ENCODE data around the gene PPM1H. TPM values are rescaled to one million over a fixed set of nuclear protein-coding genes. Genes with fewer than 3 reads are reported as not detected.

Gene PPM1H
- total RNA-seq, 1 experiment from 2014 or later: 0.04 TPM

- no peak overlapping the region for H3K4me3 ChIP-seq (ENCODE audit: low read depth, low read length, poor library complexity, severe bottlenecking)
- TF ChIP-seq CTCF (conservative IDR thresholded peaks at IDR 0.05; ENCODE audit: low read depth, low read length): no peak
- TF ChIP-seq EZH2 (IDR thresholded peaks at IDR 0.05; ENCODE audit: borderline replicate concordance, low read depth, low read length, poor library complexity, severe bottlenecking): no peak
- ChIA-PET CTCF (no interaction called here), POLR2A (ENCODE audit: low non-redundant PET) (no interaction called here)
- no peaks in the 10 kb centered on the region for H3K4me1 ChIP-seq (ENCODE audit: insufficient read depth, low read length, poor library complexity, severe bottlenecking)
- DNase-seq (ENCODE audit: low spot score): no peak
- no TSS peak for BruUV-seq (replicated peaks)
- H3K9me3 ChIP-seq (ENCODE audit: low read depth, low read length, poor library complexity, severe bottlenecking): no peaks in the 10 kb centered on the region
- H3K27me3 ChIP-seq (replicated peaks; ENCODE audit: insufficient read depth, low read depth, low read length, poor library complexity): no peaks in the 10 kb centered on the region
- no peaks in the 10 kb centered on the region for H3K36me3 ChIP-seq (ENCODE audit: insufficient read depth, low read length, poor library complexity, severe bottlenecking)
- no peak overlapping the region for H3K27ac ChIP-seq (ENCODE audit: low read depth, low read length, poor library complexity, severe bottlenecking)
- intact Hi-C loops (cut with micrococcal nuclease; ENCODE audit: unreplicated experiment): no loop called here
Measured at GRCh38 chr12:62866451-62867082, 68.4 kb downstream of the PPM1H start.

- Histone ChIP-seq H3K9me3 (ENCODE audit: low read depth, low read length, poor library complexity, severe bottlenecking) (no peaks in the 10 kb centered on the region), H3K4me3 (ENCODE audit: low read depth, low read length, poor library complexity, severe bottlenecking) (no peak overlapping the region), H3K27ac (ENCODE audit: low read depth, low read length, poor library complexity, severe bottlenecking) (no peak overlapping the region), H3K4me1 (ENCODE audit: insufficient read depth, low read length, poor library complexity, severe bottlenecking) (no peaks in the 10 kb centered on the region), H3K36me3 (ENCODE audit: insufficient read depth, low read length, poor library complexity, severe bottlenecking) (no peaks in the 10 kb centered on the region), H3K27me3 (replicated peaks; ENCODE audit: insufficient read depth, low read depth, low read length, poor library complexity) (no peaks in the 10 kb centered on the region)
- TF ChIP-seq EZH2 (IDR thresholded peaks at IDR 0.05; ENCODE audit: borderline replicate concordance, low read depth, low read length, poor library complexity, severe bottlenecking): no peak
- TF ChIP-seq CTCF (conservative IDR thresholded peaks at IDR 0.05; ENCODE audit: low read depth, low read length): no peak
- BruUV-seq (replicated peaks): no TSS peak
- intact Hi-C loops (cut with micrococcal nuclease; ENCODE audit: unreplicated experiment): no loop called here
- POLR2A ChIA-PET (ENCODE audit: low non-redundant PET): no interaction called here
- CTCF ChIA-PET: no interaction called here
- no peak for DNase-seq (ENCODE audit: low spot score)
Measured at GRCh38 chr12:62865937-62866336, 69.0 kb downstream of the PPM1H start.

- TF ChIP-seq EZH2 (IDR thresholded peaks at IDR 0.05; ENCODE audit: borderline replicate concordance, low read depth, low read length, poor library complexity, severe bottlenecking): no peak
- TF ChIP-seq CTCF (conservative IDR thresholded peaks at IDR 0.05; ENCODE audit: low read depth, low read length): no peak
- H3K36me3 ChIP-seq (ENCODE audit: insufficient read depth, low read length, poor library complexity, severe bottlenecking): no peaks in the 10 kb centered on the region
- no TSS peak for BruUV-seq (replicated peaks)
- CTCF ChIA-PET: no interaction called here
- POLR2A ChIA-PET (ENCODE audit: low non-redundant PET): no interaction called here
- intact Hi-C loops (cut with micrococcal nuclease; ENCODE audit: unreplicated experiment): no loop called here
- DNase-seq (ENCODE audit: low spot score): no peak
- no peaks in the 10 kb centered on the region for H3K4me1 ChIP-seq (ENCODE audit: insufficient read depth, low read length, poor library complexity, severe bottlenecking)
- H3K27ac ChIP-seq (ENCODE audit: low read depth, low read length, poor library complexity, severe bottlenecking): no peak overlapping the region
- no peaks in the 10 kb centered on the region for H3K9me3 ChIP-seq (ENCODE audit: low read depth, low read length, poor library complexity, severe bottlenecking)
- H3K27me3 ChIP-seq (replicated peaks; ENCODE audit: insufficient read depth, low read depth, low read length, poor library complexity): no peaks in the 10 kb centered on the region
- H3K4me3 ChIP-seq (ENCODE audit: low read depth, low read length, poor library complexity, severe bottlenecking): no peak overlapping the region
Measured at GRCh38 chr12:62865065-62865464, 69.9 kb downstream of the PPM1H start.

Measured in A673 (cell line).